K562 (cell line): ENCODE measurements around the gene TARBP1. TPM values are rescaled to one million over a fixed set of nuclear protein-coding genes. Genes with fewer than 3 reads are reported as not detected.

Experiments
- ASH1L ChIP-seq: fragments of 450-650 bp; IDR thresholded peaks from 2 replicates; pipeline ENCODE4 v1.6.1; 2018; ENCODE audit warnings: borderline replicate concordance, mild to moderate bottlenecking, low read depth; ENCODE audit not compliant: partially characterized antibody
- BHLHE40 ChIP-seq: IDR thresholded peaks from 2 replicates; pipeline ENCODE4 v1.6.1; 2011; ENCODE audit warnings: low read length, improper control_type of control experiment
- CHD4 ChIP-seq: fragments of 200-600 bp; sonication (generic); IDR thresholded peaks from 3 replicates; pipeline ENCODE4 v1.6.1; 2012; ENCODE audit warnings: low read depth, mild to moderate bottlenecking, mixed read lengths, low read length, inconsistent platforms; ENCODE audit not compliant: insufficient read depth, insufficient replicate concordance, poor library complexity, severe bottlenecking
- E2F3 ChIP-seq: fragments of 250-450 bp; sonication (Bioruptor Pico); IDR thresholded peaks from 2 replicates; pipeline ENCODE4 v1.4.0; 2020; ENCODE audit warnings: mild to moderate bottlenecking
- E2F6 ChIP-seq, 2 experiments: IDR thresholded peaks; 2 replicates each; pipeline ENCODE4 v1.6.1; 2011; ENCODE audit warnings: borderline replicate concordance in 1 of 2, control low read depth in 1 of 2, low read depth in 1 of 2, low read length in 1 of 2, mild to moderate bottlenecking in 1 of 2, mixed read lengths in 1 of 2, moderate library complexity in 1 of 2; ENCODE audit not compliant: insufficient read depth in 1 of 2, insufficient read length in 1 of 2, poor library complexity in 1 of 2, severe bottlenecking in 1 of 2; ENCODE audit errors: extremely low read depth in 1 of 2
- E2F8 ChIP-seq: fragments of 450-650 bp; IDR thresholded peaks from 2 replicates; pipeline ENCODE4 v1.7.1; 2018; ENCODE audit warnings: mild to moderate bottlenecking, low read depth; ENCODE audit not compliant: partially characterized antibody
- EHMT2 ChIP-seq: fragments of 450-650 bp; IDR thresholded peaks from 2 replicates; pipeline ENCODE4 v1.6.1; 2018; ENCODE audit warnings: antibody characterized with exemption
- KLF6 ChIP-seq: fragments of 250-450 bp; sonication (Bioruptor Pico); IDR thresholded peaks from 2 replicates; pipeline ENCODE4 v1.4.0; 2020; ENCODE audit warnings: mild to moderate bottlenecking, moderate library complexity, borderline replicate concordance
- MEF2A ChIP-seq: IDR thresholded peaks from 2 replicates; pipeline ENCODE4 v1.6.1; 2011; ENCODE audit warnings: low read depth, mild to moderate bottlenecking, low read length, moderate library complexity; ENCODE audit not compliant: control insufficient read depth
- NCOR1 ChIP-seq: fragments of 450-650 bp; IDR thresholded peaks from 2 replicates; pipeline ENCODE4 v1.6.1; 2016; ENCODE audit warnings: mild to moderate bottlenecking, moderate library complexity
- NR2C2 ChIP-seq, 2 experiments: fragments of 200-800 bp in 1 of 2; sonication (Bioruptor generic) in 1 of 2; sonication (generic) in 1 of 2; formaldehyde crosslinking in 1 of 2; IDR thresholded peaks; 2 replicates each; pipeline versions ENCODE4 v1.6.1 to v1.8.0; 2016 to 2022; ENCODE audit warnings: mild to moderate bottlenecking in 1 of 2, missing compliant biosample characterization in 1 of 2, missing genetic modification characterization in 1 of 2, missing genetic modification reagents in 1 of 2
- PBX2 ChIP-seq, 2 experiments: IDR thresholded peaks in 1 of 2; conservative IDR thresholded peaks in 1 of 2; 2 replicates each; pipeline ENCODE4 v1.6.1; 2016; ENCODE audit warnings: low read depth in 2 of 2, mild to moderate bottlenecking in 1 of 2, missing compliant biosample characterization in 1 of 2, missing genetic modification characterization in 1 of 2, moderate library complexity in 1 of 2
- PML ChIP-seq: IDR thresholded peaks from 2 replicates; pipeline ENCODE4 v1.6.1; 2012; ENCODE audit warnings: low read length, inconsistent platforms
- RCOR1 ChIP-seq, 2 experiments: IDR thresholded peaks; 2 replicates each; pipeline ENCODE4 v1.6.1; 2012; ENCODE audit warnings: low read depth in 2 of 2, low read length in 2 of 2, borderline replicate concordance in 1 of 2, improper control_type of control experiment in 1 of 2
- STAT5B ChIP-seq: fragments of 250-450 bp; sonication (Bioruptor Pico); IDR thresholded peaks from 2 replicates; pipeline ENCODE4 v1.8.0; 2021; ENCODE audit warnings: mild to moderate bottlenecking, inconsistent platforms
- ZKSCAN8 ChIP-seq: fragments of 200-800 bp; sonication (Bioruptor generic); IDR thresholded peaks from 2 replicates; pipeline ENCODE4 v1.6.1; 2016; ENCODE audit warnings: missing genetic modification characterization, missing compliant biosample characterization
- ZNF12 ChIP-seq: sonication (generic); formaldehyde crosslinking; IDR thresholded peaks from 2 replicates; pipeline ENCODE4 v1.4.0; 2020; ENCODE audit warnings: mild to moderate bottlenecking, missing genetic modification reagents
- ZNF134 ChIP-seq: fragments of 250-450 bp; sonication (Bioruptor Pico); conservative IDR thresholded peaks from 2 replicates; pipeline ENCODE4 v1.4.0; 2020
- ZNF23 ChIP-seq: fragments of 250-450 bp; sonication (Bioruptor Pico); IDR thresholded peaks from 2 replicates; pipeline ENCODE4 v1.4.0; 2020; ENCODE audit warnings: mild to moderate bottlenecking
- ZNF444 ChIP-seq: fragments of 250-450 bp; sonication (Bioruptor Pico); IDR thresholded peaks from 2 replicates; pipeline ENCODE4 v1.4.0; 2020; ENCODE audit warnings: mild to moderate bottlenecking, moderate library complexity
- polyA plus RNA-seq, 8 experiments: library from polyadenylated mRNA; depleted of rRNA in 4 of 8; stranded (reverse) in 5 of 8; unstranded in 3 of 8; fragments of >200 nt; fragmentation: Nextera tagmentation in 2 of 8; fragmentation: Illumina TruSeq in 1 of 8; extraction: Ambion mirVana in 2 of 8; extraction: Trizol in 1 of 8; gene quantifications; 2 replicates each; pipeline versions ENCODE4 v1.2.1 to v1.2.3, GENCODE V29; 2011 to 2014; ENCODE audit warnings: inconsistent platforms in 1 of 8, missing spikeins in 1 of 8
- total RNA-seq, 7 experiments: library from RNA; depleted of rRNA in 6 of 7; stranded (reverse); fragments of >200 nt in 6 of 7; fragmentation: Illumina TruSeq in 2 of 7; extraction: Trizol in 2 of 7; gene quantifications; 2 replicates each; pipeline versions ENCODE4 v1.2.1 to v1.2.3, GENCODE V29; 2011 to 2021; ENCODE audit warnings: low replicate concordance in 1 of 7

TARBP1 gene
- total and polyA plus RNA-seq, 9 of the 15 experiments (the other 6 are each of a cell fraction or from before 2014, with no cell fraction given) = 8.8 to 48.0 (median 22.9) TPM

GRCh38 chr1:234528074-234528865, 49.3 kb upstream of the TARBP1 start (continued):
- TF ChIP-seq RCOR1 (IDR thresholded peaks at IDR 0.05; ENCODE audit: borderline replicate concordance in 1 of 2, low read depth in 2 of 2, low read length in 2 of 2) (peak in 1 of 2 experiments; percentile 55; a peak in 1 of 4 replicates), EHMT2 (peak; percentile 65; the same call in 1 of the 2 replicates), PBX2 (CRISPR knock-in tag; IDR thresholded peaks at IDR 0.05; ENCODE audit: low read depth) (no peak), PBX2 (tag; conservative IDR thresholded peaks at IDR 0.05; ENCODE audit: low read depth) (peak; percentile 41), BHLHE40 (peak; percentile 95), E2F8 (no peak), ASH1L (peak; percentile 9), KLF6 (CRISPR knock-in tag) (peak; percentile 68; the same call in 1 of the 2 replicates), E2F3 (CRISPR knock-in tag) (peak; percentile 69), STAT5B (no peak), ZNF134 (CRISPR knock-in tag) (no peak), CHD4 (no peak), NCOR1 (no peak), ZNF12 (CRISPR knock-in tag) (no peak), ZNF444 (CRISPR knock-in tag) (no peak), E2F6 (IDR thresholded peaks at IDR 0.05; ENCODE audit: borderline replicate concordance in 1 of 2, extremely low read depth in 1 of 2, insufficient read depth in 1 of 2, insufficient read length in 1 of 2, low read depth in 1 of 2, low read length in 1 of 2, poor library complexity in 1 of 2, severe bottlenecking in 1 of 2) (peak; percentile 89), ZKSCAN8 (peak; percentile 82; the same call in 1 of the 2 replicates), ZNF23 (CRISPR knock-in tag) (no peak), NR2C2 (CRISPR knock-in tag; IDR thresholded peaks at IDR 0.05) (no peak), NR2C2 (tag; IDR thresholded peaks at IDR 0.05) (peak; percentile 84), PML (no peak), MEF2A (no peak)
